ENCODE results near the gene RBM10.

Gene RBM10

GRCh38 chrX:47174846-47175587 lies 30.0 kb downstream of the RBM10 start:
- in situ Hi-C loops (cut with HindIII; ENCODE audit: low sequenced_read_pairs): no loop called here

GRCh38 chrX:47175588-47175980 lies 30.6 kb downstream of the RBM10 start:
- in situ Hi-C loops (cut with HindIII; ENCODE audit: low sequenced_read_pairs): no loop called here

- in situ Hi-C loops (cut with HindIII; ENCODE audit: low sequenced_read_pairs): no loop called here
Observed at GRCh38 chrX:47176101-47176740, 31.2 kb downstream of the RBM10 start.

- in situ Hi-C loops (cut with HindIII; ENCODE audit: low sequenced_read_pairs): no loop called here
Observed at GRCh38 chrX:47177079-47177478, 32.1 kb downstream of the RBM10 start.

GRCh38 chrX:47178337-47178736 lies 33.3 kb downstream of the RBM10 start:
- in situ Hi-C loops (cut with HindIII; ENCODE audit: low sequenced_read_pairs): no loop called here

- in situ Hi-C loops (cut with HindIII; ENCODE audit: low sequenced_read_pairs): no loop called here
Observed at GRCh38 chrX:47179221-47179927, 34.4 kb downstream of the RBM10 start.

GRCh38 chrX:47179928-47180255 lies 34.9 kb downstream of the RBM10 start:
- in situ Hi-C loops (cut with HindIII; ENCODE audit: low sequenced_read_pairs): no loop called here

- in situ Hi-C loops (cut with HindIII; ENCODE audit: low sequenced_read_pairs): no loop called here
Observed at GRCh38 chrX:47180346-47180745, 35.3 kb downstream of the RBM10 start.

GRCh38 chrX:47181301-47181700 lies 36.3 kb downstream of the RBM10 start:
- in situ Hi-C loops (cut with HindIII; ENCODE audit: low sequenced_read_pairs): no loop called here

GRCh38 chrX:47182106-47182700 lies 37.2 kb downstream of the RBM10 start:
- in situ Hi-C loops (cut with HindIII; ENCODE audit: low sequenced_read_pairs): no loop called here

- in situ Hi-C loops (cut with HindIII; ENCODE audit: low sequenced_read_pairs): no loop called here
Observed at GRCh38 chrX:47184486-47184885, 39.5 kb downstream of the RBM10 start.

- in situ Hi-C loops (cut with HindIII; ENCODE audit: low sequenced_read_pairs): no loop called here
Observed at GRCh38 chrX:47185241-47185640, 40.2 kb downstream of the RBM10 start.

GRCh38 chrX:47186096-47186740 lies 41.2 kb downstream of the RBM10 start:
- in situ Hi-C loops (cut with HindIII; ENCODE audit: low sequenced_read_pairs): no loop called here

GRCh38 chrX:47187106-47187677 lies 42.2 kb downstream of the RBM10 start:
- in situ Hi-C loops (cut with HindIII; ENCODE audit: low sequenced_read_pairs): no loop called here

GRCh38 chrX:47189906-47190305 lies 44.9 kb downstream of the RBM10 start:
- in situ Hi-C loops (cut with HindIII; ENCODE audit: low sequenced_read_pairs): loop anchor here (10.0 kb wide), 1 partner anchor 125 kb away; no protein-coding TSS in a partner anchor

- in situ Hi-C loops (cut with HindIII; ENCODE audit: low sequenced_read_pairs): loop anchor here (10.0 kb wide), 1 partner anchor 124 kb away; no protein-coding TSS in a partner anchor
Observed at GRCh38 chrX:47190445-47191269, 45.6 kb downstream of the RBM10 start.

GRCh38 chrX:47191331-47191730 lies 46.3 kb downstream of the RBM10 start:
- in situ Hi-C loops (cut with HindIII; ENCODE audit: low sequenced_read_pairs): loop anchor here (10.0 kb wide), 1 partner anchor 123 kb away; no protein-coding TSS in a partner anchor

GRCh38 chrX:47191806-47192401 lies 46.9 kb downstream of the RBM10 start:
- in situ Hi-C loops (cut with HindIII; ENCODE audit: low sequenced_read_pairs): loop anchor here (10.0 kb wide), 1 partner anchor 123 kb away; no protein-coding TSS in a partner anchor
